Measurements from ENCODE around the gene PNN.
"Not testable (repeated sequence)": the region's sequence is repeated elsewhere in the genome, so short reads cannot be mapped to it uniquely, and the experiment has no call there.

Gene PNN

DNA sequence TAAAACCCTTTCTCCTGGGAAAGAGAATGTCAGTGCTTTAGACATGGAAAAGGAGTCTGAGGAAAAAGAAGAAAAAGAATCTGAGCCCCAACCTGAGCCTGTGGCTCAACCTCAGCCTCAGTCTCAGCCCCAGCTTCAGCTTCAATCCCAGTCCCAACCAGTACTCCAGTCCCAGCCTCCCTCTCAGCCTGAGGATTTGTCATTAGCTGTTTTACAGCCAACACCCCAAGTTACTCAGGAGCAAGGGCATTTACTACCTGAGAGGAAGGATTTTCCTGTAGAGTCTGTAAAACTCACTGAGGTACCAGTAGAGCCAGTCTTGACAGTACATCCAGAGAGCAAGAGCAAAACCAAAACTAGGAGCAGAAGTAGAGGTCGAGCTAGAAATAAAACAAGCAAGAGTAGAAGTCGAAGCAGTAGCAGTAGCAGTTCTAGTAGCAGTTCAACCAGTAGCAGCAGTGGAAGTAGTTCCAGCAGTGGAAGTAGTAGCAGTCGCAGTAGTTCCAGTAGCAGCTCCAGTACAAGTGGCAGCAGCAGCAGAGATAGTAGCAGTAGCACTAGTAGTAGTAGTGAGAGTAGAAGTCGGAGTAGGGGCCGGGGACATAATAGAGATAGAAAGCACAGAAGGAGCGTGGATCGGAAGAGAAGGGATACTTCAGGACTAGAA is 6.1 kb downstream of the PNN start:
- DNase-seq (ENCODE audit: low spot score) = no peak

DNA sequence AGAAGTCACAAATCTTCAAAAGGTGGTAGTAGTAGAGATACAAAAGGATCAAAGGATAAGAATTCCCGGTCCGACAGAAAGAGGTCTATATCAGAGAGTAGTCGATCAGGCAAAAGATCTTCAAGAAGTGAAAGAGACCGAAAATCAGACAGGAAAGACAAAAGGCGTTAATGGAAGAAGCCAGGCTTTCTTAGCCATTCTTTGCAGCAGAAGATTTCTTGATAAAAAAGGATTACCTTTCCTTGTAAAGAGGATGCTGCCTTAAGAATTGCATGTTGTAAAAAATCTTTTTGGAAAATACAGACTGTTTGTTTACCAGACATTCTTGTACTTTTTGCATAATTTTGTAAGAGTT is 6.6 kb downstream of the PNN start:
- DNase-seq (ENCODE audit: low spot score) = no peak

DNA sequence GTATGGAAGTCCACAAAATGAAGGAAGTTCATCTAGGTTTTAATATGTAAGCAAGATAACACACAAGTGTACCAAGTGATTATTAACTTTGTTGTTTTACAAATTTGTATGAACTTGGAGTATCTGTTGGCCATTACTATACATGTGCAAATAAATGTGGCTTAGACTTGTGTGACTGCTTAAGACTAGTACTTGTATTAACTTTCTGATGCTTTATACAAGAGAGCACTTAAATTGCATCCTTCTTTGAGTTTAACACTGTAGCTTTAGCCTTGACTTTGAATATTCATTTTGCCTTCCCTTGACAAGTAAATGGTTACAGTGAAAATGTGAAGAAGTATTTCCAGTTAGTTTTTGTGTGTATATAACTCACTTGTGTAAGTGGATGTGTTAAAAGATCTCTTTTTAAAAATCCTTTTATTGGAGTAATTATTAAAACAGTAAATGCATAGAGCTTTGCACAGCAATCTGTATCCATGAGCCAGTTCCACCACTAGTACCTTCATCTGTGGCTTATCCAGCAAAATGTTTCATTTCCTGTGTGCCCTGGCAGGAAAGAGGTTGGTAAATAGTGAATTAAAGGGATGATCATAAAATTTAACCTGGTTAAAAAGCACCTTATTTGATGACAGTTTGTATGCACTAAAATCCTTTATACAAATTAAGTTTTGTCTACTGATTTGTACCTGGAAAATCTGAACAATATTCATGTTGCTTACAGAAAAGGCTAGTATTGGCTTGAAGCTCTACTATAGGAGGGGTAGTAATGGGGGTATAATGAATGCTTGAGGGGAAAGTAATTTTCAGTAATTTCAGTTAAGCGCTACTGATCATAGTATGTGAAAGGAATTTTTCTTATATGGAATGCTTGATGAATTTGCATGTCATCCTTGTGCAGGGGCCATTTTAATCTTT is 8.0 kb downstream of the PNN start:
- DNase-seq (ENCODE audit: low spot score) = no peak

DNA sequence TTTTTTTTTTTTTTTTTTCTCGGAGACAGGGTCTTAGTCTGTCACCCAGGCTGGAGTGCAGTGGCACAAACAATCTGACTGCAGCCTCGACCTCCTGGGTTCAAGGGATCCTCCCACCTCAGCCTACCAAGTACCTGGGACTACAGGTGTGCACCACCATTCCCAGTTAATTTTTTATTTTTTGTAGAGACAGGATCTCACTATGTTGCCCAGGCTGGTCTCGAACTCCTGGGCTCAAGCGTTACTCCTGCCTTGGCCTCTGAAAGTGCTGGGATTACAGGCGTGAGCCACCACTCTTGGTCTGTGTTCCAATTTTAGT is 8.6 kb downstream of the PNN start:
- not testable (repeated sequence) for DNase-seq (ENCODE audit: low spot score)

DNA sequence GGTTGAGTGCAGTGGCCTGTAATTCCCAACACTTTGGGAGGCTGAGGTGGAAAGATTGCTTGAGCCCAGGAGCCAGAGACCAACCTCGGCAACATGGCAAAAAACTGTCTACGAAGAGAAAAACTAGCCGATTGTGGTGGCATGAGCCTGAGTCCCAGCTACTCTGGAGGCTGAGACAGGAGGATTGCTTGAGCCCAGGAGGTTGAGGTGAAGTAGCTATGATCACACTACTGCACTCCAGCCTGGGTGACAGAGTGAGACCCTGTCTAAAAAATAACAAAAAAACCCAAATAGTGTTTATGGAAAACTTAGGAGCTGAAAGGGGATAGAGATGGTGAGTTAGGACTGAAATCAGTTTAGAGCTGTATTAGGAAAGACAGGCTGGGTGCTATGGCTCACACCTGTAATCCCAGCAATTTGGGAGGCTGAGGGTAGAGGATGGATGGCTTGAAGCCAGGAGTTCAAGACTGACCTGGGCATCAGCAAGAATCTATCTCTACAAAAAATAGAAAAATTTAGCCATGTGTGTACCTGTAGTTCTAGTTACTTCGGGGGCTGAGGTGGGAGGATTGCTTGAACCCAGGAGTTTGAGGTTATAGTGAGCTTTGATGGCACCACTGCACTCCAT is 9.7 kb downstream of the PNN start:
- DNase-seq (ENCODE audit: low spot score) = no peak

DNA sequence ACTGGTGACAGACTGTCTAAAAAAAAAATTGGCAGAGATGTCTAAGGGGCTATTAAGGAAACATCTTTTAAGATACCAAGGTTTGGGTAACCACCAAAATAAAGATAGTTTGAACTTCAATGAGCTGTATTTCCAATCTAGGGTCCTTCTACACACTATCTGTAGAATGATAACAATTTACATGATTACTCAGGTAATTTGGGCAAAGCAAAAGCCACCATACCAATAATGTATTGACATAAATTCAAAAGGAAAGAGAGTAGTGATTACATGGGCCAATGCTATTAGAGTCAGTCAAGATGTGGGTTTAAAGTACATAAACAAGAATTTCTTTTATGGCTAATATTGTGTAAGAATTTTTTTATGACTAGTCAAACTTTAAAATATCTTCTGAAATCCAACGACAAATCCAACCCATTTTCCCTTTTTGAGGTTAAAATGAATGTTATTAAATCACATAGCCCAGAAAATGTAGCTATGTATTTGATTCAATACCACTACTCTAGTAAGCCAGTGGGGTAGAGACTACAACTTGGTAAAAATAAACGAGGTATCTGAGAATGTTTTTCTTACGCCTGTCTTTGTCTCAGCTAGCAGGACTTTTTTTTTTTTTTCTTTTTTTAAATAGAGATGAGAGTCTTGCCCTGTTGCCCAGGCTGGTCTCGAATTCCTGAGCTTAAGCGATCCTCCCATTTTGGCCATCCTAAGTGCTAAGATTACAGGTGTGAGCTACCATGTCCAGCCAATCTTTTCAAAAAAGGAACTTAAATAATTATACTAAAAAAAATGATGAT is 10.4 kb downstream of the PNN start:
- DNase-seq (ENCODE audit: low spot score) = no peak

- no peak for DNase-seq (ENCODE audit: low spot score)
Measured at GRCh38 chr14:39186941-39187525, 12.0 kb downstream of the PNN start.

DNA sequence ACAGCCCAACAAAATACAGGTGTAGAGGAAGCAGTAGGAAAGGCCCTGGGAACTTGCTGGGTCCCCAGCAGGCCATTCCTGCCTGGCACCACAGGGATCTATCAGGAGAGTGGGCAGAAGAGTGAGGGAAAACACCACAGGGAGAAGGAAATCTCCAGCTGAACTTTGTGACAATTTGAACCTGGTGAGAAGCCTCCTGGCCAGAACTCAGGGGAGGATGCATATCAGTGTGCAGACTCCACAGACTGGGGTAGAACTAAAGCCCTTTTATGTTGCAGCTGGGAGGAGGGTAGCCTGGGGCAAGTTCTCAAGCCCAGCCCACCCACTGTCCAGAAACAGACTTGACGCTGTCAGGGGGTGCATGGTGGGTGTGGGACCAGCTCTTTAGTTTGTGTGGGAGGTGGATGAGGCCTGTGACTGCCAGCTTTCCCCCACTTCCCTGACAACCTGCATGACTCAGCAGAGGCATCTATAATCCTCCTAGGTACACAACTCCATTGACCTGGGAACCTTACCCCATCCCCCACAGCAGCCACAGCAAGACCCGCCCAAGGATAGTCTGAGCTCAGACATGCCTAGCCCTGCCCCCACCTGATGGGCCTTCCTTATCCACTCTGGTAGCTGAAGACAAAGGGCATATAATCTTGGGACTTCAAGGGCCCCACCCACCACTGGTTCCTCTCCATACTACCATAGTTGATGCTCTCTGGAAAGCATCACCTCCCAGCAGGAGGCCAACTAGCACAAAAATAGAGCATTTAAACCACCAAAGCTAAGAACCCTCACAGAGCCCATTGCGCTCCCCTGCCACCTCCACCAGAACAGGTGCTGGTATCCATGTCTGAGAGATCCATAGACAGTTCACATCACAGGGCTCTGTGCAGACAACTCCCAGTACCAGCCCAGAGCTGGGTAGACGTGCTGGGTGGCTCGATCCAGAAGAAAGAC is 28.9 kb downstream of the PNN start:
- DNase-seq (ENCODE audit: low spot score) = no peak

- not testable (repeated sequence) for DNase-seq (ENCODE audit: low spot score)
Measured at GRCh38 chr14:39207430-39207829, 32.4 kb downstream of the PNN start.

DNA sequence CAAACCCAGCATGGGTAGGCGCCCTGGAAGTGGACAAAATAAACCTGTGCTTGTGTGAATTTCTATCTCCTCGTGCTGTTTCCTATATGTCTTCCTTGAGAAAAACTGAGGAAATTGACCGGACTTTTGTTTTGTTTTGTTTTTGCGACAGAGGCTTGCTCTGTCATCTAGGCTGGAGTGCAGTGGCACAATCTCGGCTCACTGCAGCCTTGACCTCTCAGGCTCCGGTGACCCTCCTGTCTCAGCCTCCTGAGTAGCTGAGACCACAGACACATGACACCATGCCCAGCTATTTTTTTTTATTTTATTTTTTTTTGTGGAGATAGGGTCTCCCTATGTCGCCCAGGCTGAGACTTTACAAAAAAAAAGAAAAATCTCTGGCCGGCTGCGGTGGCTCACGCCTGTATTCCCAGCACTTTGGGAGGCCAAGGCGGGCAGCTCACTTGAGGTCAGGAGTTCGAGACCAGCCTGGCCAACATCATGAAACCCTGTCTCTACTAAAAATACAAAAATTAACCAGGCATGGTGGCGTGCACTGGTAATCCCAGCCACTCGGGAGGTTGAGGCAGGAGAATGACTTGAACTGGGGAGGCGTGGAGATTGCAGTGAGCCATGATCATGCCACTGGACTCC is 36.2 kb downstream of the PNN start:
- DNase-seq (ENCODE audit: low spot score) = no peak

DNA sequence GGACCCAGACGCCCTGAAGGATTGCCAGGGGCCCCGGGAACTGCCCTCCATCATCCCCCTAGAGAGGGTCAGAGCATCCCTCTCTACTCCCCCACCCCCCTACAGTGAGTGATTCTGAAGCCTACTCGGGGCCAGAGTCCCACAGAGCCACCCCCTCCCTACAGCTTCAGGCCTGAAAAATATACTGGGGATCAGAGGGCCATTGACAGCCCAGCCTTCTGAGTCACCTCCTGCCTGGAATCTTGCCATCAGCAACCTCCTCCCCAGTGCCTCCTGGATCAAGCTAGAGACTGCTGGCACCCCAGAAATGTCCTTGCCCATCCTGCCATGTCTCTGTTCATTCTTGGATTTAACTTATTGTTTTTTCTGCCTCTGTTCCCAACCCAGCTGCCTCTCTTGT is 37.0 kb downstream of the PNN start:
- no peak for DNase-seq (ENCODE audit: low spot score)

GRCh38 chr14:39212693-39213092 is 37.6 kb downstream of the PNN start:
- DNase-seq (ENCODE audit: low spot score) = no peak

DNA sequence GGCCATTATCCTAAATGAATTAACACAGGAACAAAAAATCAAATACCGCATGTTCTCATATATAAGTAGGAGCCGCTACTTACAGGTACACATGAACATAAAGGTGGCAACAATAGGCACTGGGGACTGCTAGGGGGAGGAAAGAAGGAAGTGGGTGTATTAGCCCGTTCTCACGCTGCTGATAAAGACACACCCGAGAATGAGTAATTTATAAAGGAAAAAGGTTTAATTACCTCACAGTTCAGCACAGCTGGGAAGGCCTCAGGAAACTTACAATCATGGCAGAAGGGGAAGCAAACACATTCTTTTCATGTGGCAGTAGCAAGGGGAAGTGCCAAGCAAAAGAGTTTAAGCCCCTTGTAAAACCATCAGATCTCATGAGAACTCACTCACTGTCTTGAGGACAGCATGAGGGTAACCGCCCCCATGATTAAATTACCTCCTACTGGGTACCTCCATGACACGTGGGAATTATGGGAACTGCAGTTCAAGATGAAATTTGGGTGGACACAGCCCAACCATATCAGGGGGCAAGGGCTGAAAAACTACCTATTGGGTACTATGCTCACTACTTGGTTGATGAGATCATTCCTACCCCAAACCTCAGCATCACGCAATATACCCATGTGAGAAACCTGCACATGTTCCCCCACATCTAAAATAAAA is 42.3 kb downstream of the PNN start:
- no peak for DNase-seq (ENCODE audit: low spot score)

DNA sequence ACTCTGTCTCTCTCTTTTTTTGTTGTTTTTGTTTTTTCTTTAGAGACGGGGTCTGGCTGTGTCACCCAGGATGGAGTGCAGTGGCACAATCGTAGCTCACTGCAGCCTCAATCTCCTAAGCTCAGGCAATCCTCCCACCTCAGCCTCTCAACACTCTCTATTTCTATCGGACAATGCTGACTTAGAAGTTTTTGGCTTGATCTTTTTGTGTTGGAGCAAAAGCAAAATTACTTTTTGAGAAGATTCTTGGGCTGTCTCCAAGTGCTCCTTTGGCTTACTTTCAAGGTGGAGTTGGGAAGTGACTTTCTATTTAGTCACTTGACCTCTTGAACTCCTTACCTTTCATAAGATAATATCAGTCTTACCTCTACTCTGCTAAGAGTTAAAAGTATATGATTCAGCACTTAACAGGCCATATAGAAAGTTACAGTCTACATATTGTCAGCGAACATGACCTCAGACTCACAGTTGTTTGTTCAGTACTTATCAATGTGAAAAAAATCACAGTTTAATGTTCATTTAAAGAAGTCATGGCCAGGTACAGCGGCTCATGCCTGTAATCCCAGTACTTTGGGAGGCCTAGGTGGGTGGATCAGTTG is 43.2 kb downstream of the PNN start:
- no peak for DNase-seq (ENCODE audit: low spot score)

GRCh38 chr14:39219075-39219499 is 44.0 kb downstream of the PNN start:
- no peak for DNase-seq (ENCODE audit: low spot score)

DNA sequence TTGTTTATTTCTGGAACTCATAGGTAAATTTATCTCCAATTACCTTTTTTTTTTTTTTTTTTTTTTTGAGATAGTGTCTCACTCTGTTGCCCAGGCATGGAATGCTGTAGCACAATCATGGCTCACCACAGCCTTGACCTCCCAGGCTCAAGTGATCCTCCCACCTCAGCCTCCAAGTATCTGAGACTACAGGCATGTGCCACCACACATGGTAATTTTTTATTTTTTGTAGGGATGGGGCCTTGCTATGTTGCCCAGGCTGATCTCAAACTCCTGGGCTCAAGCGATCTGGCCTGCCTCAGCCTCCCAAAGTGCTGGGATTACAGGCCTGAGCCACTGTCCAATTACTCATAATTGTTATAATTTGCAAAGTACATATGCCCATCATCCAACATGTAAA is 45.4 kb downstream of the PNN start:
- DNase-seq (ENCODE audit: low spot score) = not testable (repeated sequence)

- no peak for DNase-seq (ENCODE audit: low spot score)
Measured at GRCh38 chr14:39228044-39228443, 53.0 kb downstream of the PNN start.

GRCh38 chr14:39228509-39229221 is 53.6 kb downstream of the PNN start:
- DNase-seq (ENCODE audit: low spot score) = no peak

- DNase-seq (ENCODE audit: low spot score) = peak; percentile 96
Measured at GRCh38 chr14:39229222-39229543, 54.1 kb downstream of the PNN start.
